ENCODE results near the gene CERKL. TPM values are rescaled to one million over a fixed set of nuclear protein-coding genes. Genes with fewer than 3 reads are reported as not detected.

The CERKL gene
- total and polyA plus RNA-seq, 9 of the 15 experiments (the other 6 are each of a cell fraction or from before 2014, with no cell fraction given) = 0.04 to 0.08 TPM; not detected in 7

DNA sequence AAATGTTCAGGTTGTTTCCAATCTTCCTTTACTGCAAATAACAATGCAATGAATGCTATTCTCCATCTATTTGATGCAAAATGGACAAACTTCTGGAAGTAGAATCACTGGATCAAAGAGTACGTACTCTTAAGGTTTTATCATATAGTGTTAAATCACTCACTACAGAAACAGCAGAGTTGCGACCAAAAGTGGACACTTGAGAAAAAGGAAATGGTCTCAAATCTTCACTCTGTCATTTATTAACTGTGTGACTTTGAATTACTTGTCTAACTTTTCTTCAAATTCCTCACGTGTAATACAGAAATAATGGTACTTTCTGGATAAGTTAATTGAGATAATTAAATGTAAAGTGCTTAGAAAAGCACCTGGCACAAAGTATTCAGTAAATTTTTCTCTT lies 78.1 kb downstream of the CERKL start:
- in situ Hi-C loops (cut with MboI) (no loop called here), intact Hi-C loops (cut with micrococcal nuclease) (no loop called here)
- Histone ChIP-seq H3K9me1 (ENCODE audit: control insufficient read depth, insufficient read depth, low read length) (no peaks in the 10 kb centered on the region), H3K79me2 (ENCODE audit: control insufficient read depth, insufficient read depth, low read length) (no peaks in the 10 kb centered on the region), H3K4me3 (no peak overlapping the region), H3K9ac (ENCODE audit: insufficient read depth in 1 of 2, low read depth in 2 of 2, low read length in 2 of 2) (no peak overlapping the region), H2AFZ (ENCODE audit: low read depth, low read length) (no peak overlapping the region), H3K9me3 (replicated peaks; ENCODE audit: control insufficient read depth, insufficient read depth, low read depth, low read length) (peaks cover 1% of the 10 kb centered on the region; the same call in 1 of the 2 replicates), H3K4me2 (ENCODE audit: insufficient read depth, low read length) (no peak overlapping the region), H3K36me3 (ENCODE audit: control insufficient read depth, insufficient read depth, low read length) (no peaks in the 10 kb centered on the region), H3K27ac (ENCODE audit: extremely low read depth, low read depth, low read length) (no peak overlapping the region), H3K27me3 (ENCODE audit: control insufficient read depth in 2 of 2, insufficient read depth in 2 of 2, low read length in 2 of 2) (no peaks in the 10 kb centered on the region), H3K4me1 (replicated peaks in 1 of 2; ENCODE audit: control insufficient read depth in 2 of 2, insufficient read depth in 2 of 2, low read length in 2 of 2) (no peaks in the 10 kb centered on the region), H4K20me1 (replicated peaks; ENCODE audit: control insufficient read depth, insufficient read depth, low read length) (no peaks in the 10 kb centered on the region)
- no peak for DNase-seq (ENCODE audit: extremely low read depth in 1 of 4, low spot score in 3 of 4)
- CTCF ChIA-PET (ENCODE audit: low intra/inter-chr PET ratio) = no interaction called here
- 0% methylated on average over 3 of the region's 3 CpGs for WGBS (ENCODE audit: insufficient coverage, low coverage, missing lambda C conversion rate)
- no peak for ATAC-seq
- no peak for FAIRE-seq
- BruUV-seq (replicated peaks) = no TSS peak
- POLR2A ChIA-PET = no interaction called here
- TF ChIP-seq NR3C1 (CRISPR knock-in tag; IDR thresholded peaks at IDR 0.05) (no peak), HCFC1 (IDR thresholded peaks at IDR 0.05; ENCODE audit: low read depth, low read length) (no peak), KLF16 (IDR thresholded peaks at IDR 0.05) (no peak), ZNF23 (CRISPR knock-in tag; IDR thresholded peaks at IDR 0.05) (no peak), LCOR (CRISPR knock-in tag; IDR thresholded peaks at IDR 0.05) (no peak), HNRNPL (IDR thresholded peaks at IDR 0.05; ENCODE audit: low read depth, low read length) (no peak), ZNF561 (CRISPR knock-in tag; conservative IDR thresholded peaks at IDR 0.05) (no peak), ZNF12 (CRISPR knock-in tag; IDR thresholded peaks at IDR 0.05) (no peak), XRCC5 (IDR thresholded peaks at IDR 0.05; ENCODE audit: low read depth, low read length) (no peak), SMARCA5 (IDR thresholded peaks at IDR 0.05) (no peak)
- TF ChIP-seq, protein P1, sequence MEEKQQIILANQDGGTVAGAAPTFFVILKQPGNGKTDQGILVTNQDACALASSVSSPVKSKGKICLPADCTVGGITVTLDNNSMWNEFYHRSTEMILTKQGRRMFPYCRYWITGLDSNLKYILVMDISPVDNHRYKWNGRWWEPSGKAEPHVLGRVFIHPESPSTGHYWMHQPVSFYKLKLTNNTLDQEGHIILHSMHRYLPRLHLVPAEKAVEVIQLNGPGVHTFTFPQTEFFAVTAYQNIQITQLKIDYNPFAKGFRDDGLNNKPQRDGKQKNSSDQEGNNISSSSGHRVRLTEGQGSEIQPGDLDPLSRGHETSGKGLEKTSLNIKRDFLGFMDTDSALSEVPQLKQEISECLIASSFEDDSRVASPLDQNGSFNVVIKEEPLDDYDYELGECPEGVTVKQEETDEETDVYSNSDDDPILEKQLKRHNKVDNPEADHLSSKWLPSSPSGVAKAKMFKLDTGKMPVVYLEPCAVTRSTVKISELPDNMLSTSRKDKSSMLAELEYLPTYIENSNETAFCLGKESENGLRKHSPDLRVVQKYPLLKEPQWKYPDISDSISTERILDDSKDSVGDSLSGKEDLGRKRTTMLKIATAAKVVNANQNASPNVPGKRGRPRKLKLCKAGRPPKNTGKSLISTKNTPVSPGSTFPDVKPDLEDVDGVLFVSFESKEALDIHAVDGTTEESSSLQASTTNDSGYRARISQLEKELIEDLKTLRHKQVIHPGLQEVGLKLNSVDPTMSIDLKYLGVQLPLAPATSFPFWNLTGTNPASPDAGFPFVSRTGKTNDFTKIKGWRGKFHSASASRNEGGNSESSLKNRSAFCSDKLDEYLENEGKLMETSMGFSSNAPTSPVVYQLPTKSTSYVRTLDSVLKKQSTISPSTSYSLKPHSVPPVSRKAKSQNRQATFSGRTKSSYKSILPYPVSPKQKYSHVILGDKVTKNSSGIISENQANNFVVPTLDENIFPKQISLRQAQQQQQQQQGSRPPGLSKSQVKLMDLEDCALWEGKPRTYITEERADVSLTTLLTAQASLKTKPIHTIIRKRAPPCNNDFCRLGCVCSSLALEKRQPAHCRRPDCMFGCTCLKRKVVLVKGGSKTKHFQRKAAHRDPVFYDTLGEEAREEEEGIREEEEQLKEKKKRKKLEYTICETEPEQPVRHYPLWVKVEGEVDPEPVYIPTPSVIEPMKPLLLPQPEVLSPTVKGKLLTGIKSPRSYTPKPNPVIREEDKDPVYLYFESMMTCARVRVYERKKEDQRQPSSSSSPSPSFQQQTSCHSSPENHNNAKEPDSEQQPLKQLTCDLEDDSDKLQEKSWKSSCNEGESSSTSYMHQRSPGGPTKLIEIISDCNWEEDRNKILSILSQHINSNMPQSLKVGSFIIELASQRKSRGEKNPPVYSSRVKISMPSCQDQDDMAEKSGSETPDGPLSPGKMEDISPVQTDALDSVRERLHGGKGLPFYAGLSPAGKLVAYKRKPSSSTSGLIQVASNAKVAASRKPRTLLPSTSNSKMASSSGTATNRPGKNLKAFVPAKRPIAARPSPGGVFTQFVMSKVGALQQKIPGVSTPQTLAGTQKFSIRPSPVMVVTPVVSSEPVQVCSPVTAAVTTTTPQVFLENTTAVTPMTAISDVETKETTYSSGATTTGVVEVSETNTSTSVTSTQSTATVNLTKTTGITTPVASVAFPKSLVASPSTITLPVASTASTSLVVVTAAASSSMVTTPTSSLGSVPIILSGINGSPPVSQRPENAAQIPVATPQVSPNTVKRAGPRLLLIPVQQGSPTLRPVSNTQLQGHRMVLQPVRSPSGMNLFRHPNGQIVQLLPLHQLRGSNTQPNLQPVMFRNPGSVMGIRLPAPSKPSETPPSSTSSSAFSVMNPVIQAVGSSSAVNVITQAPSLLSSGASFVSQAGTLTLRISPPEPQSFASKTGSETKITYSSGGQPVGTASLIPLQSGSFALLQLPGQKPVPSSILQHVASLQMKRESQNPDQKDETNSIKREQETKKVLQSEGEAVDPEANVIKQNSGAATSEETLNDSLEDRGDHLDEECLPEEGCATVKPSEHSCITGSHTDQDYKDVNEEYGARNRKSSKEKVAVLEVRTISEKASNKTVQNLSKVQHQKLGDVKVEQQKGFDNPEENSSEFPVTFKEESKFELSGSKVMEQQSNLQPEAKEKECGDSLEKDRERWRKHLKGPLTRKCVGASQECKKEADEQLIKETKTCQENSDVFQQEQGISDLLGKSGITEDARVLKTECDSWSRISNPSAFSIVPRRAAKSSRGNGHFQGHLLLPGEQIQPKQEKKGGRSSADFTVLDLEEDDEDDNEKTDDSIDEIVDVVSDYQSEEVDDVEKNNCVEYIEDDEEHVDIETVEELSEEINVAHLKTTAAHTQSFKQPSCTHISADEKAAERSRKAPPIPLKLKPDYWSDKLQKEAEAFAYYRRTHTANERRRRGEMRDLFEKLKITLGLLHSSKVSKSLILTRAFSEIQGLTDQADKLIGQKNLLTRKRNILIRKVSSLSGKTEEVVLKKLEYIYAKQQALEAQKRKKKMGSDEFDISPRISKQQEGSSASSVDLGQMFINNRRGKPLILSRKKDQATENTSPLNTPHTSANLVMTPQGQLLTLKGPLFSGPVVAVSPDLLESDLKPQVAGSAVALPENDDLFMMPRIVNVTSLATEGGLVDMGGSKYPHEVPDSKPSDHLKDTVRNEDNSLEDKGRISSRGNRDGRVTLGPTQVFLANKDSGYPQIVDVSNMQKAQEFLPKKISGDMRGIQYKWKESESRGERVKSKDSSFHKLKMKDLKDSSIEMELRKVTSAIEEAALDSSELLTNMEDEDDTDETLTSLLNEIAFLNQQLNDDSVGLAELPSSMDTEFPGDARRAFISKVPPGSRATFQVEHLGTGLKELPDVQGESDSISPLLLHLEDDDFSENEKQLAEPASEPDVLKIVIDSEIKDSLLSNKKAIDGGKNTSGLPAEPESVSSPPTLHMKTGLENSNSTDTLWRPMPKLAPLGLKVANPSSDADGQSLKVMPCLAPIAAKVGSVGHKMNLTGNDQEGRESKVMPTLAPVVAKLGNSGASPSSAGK (IDR thresholded peaks at IDR 0.05) = no peak

Measured in K562 (cell line).